ENCODE data around the gene CD59. TPM values are rescaled to one million over a fixed set of nuclear protein-coding genes. Genes with fewer than 3 reads are reported as not detected.
A peak's percentile ranks its signal among the peaks of the same experiment; 100 is the strongest.
"Not testable (repeated sequence)": the region's sequence is repeated elsewhere in the genome, so short reads cannot be mapped to it uniquely, and the experiment has no call there.

CD59 gene
- total RNA-seq, 1 donor from 2014 or later: 79.6 TPM

DNA sequence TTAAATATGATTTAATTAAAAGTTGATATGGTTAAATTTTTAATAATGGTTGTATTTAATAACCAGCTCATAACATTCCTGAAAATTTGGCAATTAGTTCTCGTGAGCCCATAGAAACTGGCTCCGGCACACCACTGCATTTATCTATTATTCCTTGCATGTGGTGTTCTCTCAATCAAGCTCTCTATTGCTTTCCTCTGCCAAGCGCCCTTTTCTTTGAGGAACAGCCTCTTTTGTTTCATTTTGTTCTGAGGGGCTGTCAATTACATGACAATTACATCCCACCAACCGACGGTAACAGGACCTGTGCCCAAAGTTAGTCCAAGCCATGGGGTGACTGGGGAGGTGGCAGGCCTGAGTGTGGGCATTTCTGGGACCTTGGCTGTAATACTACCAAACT is 43.7 kb downstream of the CD59 start:
- no peak for DNase-seq

DNA sequence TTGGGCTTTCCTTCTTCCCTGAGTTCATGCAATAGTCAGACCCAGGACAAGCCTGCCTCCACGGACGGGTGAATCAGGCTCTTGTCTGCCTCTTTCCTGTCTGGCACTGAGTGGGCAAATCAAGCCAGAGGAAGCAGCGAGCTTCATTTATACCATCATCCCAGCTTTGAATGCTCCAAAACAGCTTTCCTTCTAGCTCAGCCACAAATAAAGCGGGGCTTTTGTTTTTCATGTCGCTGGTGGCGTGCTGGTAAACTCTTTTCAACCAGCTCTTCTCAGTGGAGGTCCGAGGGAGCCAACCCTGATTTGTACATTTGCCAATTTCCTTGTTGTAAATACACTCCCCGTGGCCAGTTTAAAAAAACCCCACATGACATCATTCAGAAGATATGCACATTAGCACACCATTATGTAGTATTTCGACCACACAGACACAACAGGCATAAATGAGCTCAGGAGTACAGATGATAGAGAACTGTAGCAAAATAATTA is 44.2 kb downstream of the CD59 start:
- peak; percentile 83 for DNase-seq

DNA sequence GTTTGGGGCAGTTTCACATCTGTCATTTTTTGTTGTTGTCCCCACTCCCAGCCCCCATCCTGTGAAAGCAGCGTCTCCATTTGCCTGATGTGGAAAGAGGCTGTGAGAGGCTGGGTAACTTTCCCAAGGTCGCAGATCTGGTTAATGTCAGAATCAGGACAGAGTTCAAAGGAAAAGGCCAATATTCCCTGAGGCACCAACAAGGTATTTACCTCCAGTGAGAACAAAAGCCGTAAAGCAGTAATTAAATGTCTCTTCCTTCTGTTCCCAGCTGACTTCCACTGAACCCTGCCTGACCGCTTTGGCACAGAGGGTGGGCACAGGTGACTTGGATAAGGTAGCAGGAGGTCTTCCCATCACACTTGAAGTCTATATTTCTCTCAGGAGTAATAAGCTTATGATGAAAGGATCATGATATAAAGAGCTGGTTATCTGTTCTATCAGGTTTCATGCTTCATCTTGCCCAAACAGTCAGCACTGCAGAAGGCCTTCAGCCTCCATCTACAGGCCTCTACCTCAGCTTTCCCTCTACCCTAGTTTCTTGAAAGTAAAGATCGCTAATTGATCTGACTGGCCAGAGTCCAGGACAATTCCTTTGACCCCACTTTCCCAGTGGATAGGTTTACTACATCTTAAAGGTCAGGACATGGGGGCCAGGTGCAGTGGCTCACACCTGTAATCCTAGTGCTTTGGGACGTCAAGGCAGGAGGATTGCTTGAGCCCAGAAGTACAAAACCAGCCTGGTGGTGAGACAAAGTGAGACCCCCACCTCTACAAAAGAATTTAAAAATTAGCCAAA is 45.0 kb downstream of the CD59 start:
- no peak for DNase-seq

DNA sequence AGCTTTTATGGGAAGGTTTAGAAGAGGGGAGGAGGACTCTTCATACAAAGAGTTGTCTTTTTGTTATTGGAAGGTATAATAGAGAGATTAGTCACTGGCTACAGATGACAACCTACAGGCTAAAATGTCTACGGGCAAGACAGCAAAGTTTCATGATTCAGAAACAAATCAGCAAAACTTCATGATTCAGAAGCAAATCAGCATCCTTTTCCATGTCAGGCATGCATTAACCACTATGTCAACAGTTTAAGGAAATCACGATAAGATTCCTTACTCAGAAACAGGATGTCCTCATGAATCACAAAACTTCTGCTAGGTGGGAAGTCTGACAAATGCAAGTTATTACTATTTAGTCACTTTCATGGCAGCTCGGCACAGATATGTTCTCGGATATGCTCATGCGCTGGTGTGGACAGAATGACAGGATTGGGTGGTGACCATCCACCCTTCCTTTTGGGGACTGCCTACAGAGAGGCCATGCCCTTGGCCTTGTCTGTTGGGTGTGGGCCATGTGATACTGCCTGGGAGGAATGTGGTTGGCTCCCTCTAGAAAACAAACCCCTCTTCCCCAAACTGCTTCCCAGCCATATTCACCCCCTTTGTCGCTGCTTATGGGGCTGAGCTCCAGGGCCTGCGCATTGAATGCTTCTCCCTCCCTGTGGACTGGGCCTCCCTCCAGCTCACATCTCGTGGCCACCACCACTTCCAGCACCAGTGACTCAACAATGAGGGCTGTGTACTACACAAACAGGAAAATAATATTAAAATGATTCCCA is 45.7 kb downstream of the CD59 start:
- DNase-seq: no peak

DNA sequence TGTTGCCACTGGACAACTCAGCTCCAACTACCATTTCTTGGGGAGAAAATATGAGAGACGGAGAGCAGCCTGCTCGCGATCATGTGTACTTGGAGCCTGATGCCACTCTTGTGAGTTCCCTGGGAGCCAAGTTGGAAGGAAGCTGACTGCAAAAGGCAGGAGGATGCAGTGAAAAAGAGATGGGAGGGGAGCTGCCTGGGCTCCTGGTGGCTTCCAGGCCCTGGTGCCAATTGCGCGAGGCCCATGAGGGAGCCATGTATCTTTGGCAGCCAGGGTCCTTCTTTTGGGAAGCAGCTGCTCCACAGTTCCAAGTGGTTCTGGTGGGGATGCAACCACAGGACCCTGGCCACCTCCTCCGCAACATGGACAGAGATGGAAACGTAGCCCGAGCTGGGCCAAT is 46.7 kb downstream of the CD59 start:
- DNase-seq: no peak

DNA sequence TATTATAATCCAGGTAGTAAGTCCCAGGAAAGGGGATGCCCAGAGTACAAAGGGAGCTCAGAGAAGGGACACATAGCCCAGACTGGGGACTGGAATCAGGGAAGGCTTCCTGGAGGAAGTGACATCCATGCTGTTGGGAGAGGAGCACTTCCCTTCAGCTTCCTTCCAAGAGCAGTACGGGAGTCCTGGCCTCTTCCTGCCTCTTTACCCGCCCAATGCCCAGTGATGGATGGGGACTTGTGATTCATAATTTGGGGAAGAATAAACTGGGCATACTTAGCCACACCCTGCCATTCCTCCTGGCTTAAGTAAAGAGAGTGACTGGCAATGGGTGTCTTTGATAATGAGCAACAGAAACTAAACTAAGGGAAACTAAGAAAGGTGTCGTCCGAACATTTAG is 47.1 kb downstream of the CD59 start:
- no peak for DNase-seq

DNA sequence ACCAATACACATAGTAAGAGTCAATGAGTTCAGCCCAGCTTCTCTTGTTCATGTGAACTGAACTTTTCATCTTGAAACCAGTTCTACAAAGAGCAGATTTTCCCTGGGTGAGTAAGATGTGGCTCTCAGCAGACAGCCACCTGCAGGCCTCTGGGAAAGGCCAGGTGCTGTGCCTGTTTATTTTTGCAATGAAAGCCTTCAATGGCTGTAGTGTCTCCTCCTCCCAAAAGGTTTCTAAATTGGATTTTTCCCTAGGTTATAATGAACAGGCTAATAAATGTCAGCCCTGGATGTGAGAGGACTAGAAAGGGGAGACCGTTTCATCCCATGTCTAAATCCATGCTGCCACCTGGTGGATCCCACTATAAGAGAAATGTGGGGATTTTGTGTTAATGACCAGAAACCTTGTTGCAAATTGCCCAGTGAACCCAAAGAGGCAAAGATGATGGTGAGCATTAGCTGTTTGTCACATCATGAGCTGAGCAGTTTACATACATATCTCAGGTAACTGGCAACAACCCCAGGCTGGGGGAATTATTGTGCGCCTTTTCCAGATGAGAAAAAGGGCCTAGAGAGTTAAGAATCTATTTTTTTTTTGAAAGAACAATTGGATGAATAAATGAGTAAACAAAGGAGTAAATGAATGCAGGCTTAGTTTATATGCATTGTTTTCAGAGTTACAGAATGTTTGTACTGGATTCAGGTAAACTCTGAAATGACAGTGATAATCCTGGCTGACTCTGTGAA is 48.3 kb downstream of the CD59 start:
- peak; percentile 38 for DNase-seq

DNA sequence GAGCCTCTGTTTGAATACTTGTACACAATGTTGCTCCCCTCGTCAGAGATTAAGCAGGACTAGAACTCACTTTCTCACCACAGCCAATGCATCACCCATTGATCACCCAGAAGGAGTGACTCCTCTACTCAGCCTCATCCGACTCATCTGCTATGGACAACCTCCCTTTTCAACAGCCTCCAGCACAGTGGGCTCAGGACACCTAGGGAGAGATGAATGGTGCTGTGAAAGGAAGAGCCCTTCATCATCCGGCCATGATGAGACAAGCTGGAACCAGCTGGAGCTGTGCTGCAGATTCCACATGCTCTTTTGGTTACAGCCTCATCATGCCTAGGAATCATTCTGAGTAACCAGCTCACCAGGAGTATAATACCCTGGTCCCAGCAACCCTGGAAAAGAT is 51.1 kb downstream of the CD59 start:
- DNase-seq: no peak

DNA sequence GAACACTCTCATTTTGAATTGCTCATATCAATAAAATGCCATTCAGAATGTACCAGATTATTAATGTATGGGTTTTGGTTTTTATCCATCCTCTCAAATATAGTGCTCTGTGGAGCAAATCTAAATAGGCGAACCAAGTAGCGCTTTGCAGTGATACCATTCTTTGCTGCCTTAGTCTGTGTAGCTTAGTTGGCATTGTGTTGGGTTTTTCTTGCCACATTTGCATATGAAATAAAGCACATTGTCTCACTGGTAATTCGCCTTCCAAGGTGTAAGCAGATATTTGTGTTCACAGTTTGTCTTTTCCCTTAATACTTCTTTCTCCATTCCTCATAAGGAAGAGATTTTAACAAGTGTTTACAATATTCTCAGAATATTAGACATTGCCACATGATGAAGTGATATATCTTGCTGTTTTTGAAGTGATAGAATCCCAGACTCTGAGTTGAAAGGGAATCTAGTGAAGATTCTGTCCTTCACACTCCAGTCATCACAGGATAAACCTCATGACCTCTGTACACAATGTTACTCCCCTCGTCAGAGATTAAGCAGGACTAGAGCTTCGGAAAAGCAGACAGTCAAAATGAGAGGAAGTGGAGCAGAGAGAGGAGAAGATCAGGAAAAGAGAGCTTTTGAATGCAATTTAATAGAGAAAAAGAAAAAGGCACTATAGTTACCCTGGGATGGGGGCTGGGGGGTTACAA is 52.1 kb downstream of the CD59 start:
- DNase-seq: no peak

DNA sequence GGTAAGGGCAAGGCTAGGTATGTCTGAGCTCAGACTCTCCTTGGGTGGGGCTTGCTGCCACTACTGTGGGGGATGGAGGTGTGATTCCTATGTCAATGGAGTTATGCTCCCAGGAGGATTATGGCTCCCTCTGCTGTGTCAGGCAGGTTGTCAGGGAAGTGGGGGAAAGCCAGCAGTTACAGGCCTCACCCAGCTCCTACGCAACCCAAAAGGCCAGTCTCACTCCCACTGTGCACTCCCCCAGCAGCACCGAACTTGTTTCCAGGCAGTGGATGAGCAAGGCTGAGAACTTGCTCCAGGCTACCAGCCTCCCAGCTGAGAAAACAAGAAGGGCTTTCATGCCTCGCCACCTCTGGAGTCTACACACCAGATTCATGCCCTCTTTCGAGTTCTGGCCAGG is 53.8 kb downstream of the CD59 start:
- DNase-seq: no peak

DNA sequence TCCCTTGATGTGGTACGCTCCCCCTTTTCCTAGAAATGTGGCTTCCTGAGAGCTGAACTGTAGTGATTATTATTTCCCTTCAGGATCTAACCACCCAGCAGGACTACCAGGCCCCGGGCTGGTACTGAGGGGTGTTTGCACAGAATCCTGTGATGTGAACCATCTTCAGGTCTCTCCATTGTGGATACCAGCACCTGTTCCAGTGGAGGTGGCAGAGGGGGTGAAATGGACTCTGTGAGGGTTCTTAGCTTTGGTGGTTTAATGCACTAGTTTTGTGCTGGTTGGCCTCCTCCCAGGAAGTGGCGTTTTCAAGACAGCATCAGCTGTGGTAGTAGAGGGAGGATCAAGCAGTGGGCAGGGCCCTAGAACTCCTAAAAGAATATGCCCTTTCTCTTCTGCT is 54.2 kb downstream of the CD59 start:
- DNase-seq: no peak

DNA sequence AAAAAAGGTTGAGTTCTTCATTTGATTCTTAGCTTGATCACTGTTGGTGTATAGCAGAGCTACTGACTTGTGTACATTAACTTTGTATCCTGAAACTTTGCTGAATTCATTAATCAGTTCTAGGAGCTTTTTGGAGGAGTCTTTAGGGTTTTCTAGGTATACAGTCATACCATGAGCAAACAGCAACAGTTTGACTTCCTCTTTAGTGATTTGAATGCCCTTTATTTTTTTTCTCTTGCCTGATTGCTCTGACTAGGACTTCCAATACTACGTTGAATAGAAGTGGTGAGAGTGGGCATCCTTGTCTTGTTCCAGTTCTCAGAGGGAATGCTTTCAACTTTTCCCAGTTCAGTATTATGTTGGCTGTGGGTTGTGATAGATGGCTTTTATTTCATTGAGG is 57.6 kb downstream of the CD59 start:
- DNase-seq: not testable (repeated sequence)

DNA sequence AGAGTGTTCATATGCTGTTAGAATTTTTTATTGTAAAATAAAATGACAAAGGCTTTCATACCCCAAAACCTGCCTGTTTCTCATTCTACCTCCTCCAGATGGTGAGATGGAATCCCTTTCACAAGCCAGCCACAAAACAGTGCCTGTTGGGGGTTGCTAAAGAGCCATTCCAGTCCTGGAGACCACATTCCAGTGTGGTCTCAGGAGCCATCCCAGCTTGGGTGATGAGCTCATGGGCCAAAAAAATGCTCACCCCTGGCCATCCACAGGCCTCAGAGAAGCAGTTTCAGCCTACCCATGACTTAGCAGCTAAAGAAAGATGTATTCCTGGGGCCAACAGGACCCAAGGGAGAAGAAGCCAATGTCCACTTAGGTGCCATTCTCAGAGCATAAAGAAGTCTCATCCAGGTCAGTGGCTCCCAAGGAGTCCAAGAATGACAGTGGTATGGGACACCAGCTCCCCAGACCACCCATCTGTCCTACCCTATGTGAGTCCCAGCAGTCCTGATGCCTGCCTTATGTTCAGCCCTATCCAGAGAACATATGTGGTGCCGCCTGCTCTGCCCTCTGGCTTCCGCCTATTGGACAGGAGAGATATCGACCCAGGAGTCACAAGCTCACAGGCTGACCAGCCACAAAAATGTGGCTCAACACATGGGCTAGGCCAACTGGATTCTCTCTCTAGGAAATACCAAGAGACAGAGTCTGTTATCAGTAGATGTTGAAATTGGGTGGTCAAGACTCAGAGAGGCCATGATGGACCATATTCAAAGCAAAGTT is 62.0 kb downstream of the CD59 start:
- no peak for DNase-seq

DNA sequence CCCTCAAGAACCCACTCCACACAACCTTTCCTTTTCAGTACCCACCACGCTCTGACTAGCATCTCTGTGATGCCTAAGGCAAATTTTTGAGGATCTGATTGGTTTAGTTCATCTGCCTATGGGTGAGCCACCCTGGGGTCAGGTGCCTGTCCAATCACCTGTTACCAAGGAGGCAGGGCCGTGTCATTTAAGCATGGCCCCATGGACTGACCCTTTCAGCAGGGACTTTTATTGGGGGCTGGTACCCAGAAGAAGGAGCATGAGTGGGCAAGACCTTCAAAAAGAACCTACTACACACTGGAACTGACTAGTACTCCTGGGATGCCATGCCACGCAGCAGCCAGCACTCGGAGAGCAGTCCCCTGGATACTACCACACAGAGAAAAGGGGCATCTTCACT is 64.0 kb downstream of the CD59 start:
- DNase-seq: no peak

DNA sequence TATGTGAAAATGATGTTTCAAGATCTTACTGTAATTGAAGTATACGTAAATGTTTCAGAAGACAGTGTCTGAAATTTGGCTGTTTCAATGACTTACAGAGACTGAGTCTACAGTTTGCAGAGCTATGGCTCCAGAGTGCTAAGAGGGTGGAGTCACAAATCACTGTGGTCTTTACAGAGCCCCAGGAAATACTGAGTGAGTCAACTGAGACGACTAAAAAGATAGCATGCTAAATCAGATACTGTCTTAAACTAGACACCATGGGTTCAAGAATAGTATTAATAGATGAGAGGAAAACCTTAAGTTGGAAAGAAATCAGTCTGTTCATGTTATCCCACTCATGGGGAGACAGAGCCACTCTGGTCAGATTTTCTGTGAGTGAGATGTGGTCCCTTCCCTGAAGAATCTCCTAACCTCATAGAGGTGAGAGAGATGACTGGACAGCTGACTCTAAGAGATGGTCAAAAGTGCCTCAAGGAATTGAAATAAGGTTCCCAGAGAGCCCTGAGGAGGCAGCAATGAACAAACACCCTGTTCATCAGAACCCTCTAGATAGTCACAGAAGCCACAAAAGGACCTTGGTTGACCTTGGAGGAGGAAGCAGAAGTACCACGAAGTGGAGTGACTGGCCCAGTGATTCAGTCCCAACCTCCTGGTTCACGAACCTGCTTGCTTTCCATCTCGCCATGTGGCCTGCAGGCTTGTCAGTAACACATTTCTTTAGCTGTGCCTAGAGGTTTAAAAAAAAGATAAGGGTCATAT is 65.8 kb downstream of the CD59 start:
- DNase-seq: no peak

DNA sequence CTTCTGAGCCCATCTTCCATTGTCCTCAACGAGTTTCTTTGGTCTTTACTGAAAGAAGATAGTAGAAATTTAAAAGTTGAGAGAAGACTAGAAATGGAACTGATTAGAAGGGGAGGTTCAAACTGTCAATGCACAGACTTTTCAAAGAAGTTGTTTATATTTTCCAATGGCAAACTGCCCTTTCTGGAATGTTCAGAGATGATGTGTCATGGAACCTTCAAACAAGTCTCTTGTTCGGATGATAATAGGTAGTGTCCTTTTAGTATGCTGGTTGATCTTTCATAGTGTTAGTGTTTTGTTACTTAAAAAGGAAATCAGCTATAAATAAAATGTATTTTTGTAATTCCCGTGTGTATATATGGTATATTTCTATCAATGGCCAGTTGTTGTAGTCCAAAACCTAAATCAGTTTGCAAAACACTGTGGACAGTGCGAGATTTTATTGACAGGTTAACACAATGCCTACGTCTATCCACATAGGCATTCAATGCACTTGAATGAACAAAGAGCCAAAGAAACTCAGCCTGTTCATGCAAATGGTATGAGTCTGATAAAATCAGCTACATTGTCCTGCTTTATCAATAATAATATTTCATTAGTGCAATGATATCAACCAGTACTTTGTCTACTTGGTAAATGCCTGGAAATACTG is 66.5 kb downstream of the CD59 start:
- DNase-seq: no peak

DNA sequence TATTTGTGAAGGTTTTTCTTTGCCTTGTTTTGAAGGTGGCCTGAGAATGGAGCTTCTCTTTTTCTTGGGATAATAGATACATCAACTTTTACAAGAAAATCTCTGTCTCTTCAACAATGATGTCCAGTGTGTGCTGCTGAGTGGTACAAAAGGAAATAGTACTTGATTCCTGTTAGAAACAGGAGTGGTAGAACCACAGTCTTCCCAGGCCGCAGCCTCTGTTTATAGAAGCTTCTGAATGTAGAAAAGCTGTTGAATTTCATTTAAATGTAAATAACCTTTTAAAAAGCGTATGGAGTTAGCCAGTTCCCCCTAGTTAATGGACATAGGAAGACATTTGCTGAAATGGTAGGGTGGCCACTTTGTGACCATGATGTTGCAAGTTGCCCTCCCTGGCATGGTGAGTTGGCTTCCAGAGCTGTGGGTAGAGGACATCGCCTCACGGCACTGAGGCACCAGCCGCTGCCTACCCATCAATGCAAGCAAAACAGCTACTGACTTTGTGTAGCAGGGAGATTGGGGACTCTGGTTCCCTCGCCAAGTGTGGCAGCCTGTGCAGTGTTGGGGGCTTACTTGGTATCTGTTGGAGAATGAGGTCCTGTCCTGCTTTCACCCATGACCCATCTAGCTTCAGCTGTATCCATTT is 67.1 kb downstream of the CD59 start:
- DNase-seq: no peak

DNA sequence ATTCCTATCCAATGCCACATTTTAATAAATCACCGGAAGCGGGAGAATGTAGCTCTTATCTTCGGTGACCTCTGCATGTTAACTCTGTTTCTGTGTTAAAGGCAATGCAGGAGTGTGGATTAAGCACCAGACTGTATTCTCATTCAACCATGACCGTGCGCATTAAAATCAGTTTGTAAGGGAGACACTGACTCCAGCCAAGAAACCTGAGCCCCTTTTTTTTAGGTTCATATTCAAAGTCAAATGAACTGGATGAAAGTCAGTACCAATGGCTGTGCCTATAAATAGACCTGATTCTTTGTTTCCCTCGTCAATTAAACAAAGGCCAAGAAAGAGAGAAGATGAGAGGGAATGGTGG is 67.8 kb downstream of the CD59 start:
- no peak for DNase-seq

DNA sequence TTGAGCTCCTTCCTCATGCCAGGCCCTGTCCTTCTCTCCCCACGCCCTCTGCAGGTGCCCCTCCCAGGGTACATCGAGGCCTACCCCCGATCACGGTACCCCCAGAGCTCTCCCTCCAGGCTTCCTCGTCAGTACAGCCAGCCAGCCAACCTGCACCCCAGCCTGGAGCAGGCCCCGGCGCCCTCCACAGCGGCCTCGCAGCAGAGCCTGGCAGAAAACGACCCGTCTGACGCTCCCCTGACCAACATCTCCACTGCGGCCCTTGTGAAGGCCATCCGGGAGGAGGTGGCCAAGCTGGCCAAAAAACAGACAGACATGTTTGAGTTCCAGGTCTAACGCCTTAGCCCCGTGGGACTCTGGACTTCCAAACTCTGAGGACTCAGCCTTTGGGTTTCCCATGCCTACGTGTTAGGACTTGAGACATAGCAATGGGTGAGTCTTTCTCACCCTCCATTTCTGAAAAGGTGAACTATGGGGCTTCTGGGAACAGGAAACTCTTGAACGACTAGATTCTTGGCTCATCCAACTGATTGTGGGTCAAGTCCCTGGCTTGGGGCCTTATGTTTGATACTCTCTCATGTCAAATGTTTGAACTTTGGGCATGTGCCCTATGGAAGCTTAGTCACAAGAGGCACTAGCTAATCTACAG is 68.3 kb downstream of the CD59 start:
- no peak for DNase-seq
